ENCODE data around the gene DCST1. TPM values are rescaled to one million over a fixed set of nuclear protein-coding genes. Genes with fewer than 3 reads are reported as not detected.
A peak's percentile ranks its signal among the peaks of the same experiment; 100 is the strongest.

DCST1 gene
- total and polyA plus RNA-seq, 2 experiments from 2014 or later, result 0.27 TPM; not detected in 1

- Histone ChIP-seq H3K27ac (no peak overlapping the region), H3K36me3 (no peaks in the 10 kb centered on the region), H3K4me1 (ENCODE audit: low read depth) (peaks cover 10% of the 10 kb centered on the region), H3K4me3 (no peak overlapping the region), H3K27me3 (peaks cover 22% of the 10 kb centered on the region), H3K9me3 (ENCODE audit: low read depth) (no peaks in the 10 kb centered on the region)
- TF ChIP-seq, protein P1, sequence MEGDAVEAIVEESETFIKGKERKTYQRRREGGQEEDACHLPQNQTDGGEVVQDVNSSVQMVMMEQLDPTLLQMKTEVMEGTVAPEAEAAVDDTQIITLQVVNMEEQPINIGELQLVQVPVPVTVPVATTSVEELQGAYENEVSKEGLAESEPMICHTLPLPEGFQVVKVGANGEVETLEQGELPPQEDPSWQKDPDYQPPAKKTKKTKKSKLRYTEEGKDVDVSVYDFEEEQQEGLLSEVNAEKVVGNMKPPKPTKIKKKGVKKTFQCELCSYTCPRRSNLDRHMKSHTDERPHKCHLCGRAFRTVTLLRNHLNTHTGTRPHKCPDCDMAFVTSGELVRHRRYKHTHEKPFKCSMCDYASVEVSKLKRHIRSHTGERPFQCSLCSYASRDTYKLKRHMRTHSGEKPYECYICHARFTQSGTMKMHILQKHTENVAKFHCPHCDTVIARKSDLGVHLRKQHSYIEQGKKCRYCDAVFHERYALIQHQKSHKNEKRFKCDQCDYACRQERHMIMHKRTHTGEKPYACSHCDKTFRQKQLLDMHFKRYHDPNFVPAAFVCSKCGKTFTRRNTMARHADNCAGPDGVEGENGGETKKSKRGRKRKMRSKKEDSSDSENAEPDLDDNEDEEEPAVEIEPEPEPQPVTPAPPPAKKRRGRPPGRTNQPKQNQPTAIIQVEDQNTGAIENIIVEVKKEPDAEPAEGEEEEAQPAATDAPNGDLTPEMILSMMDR (IDR thresholded peaks at IDR 0.05; ENCODE audit: low read depth, low read length), result no peak
- DNase-seq (ENCODE audit: low read depth in 1 of 2, low spot score in 1 of 2), result peak in 1 of 2 donors; percentile 18
Measured at GRCh38 chr1:155077758-155078445, 44.3 kb downstream of the DCST1 start.

- H3K27ac ChIP-seq, result no peak within 1 kb of the TSS
- peak; percentile 61 to 84 for DNase-seq (ENCODE audit: low read depth in 1 of 2, low spot score in 1 of 2)
- no peaks in the 10 kb centered on the region for H3K9me3 ChIP-seq (ENCODE audit: low read depth)
- H3K36me3 ChIP-seq, result no peaks in the 10 kb centered on the region
- H3K4me1 ChIP-seq (ENCODE audit: low read depth), result peaks cover 10% of the 10 kb centered on the region
- TF ChIP-seq, protein P1 (IDR thresholded peaks at IDR 0.05; ENCODE audit: low read depth, low read length), result no peak
- peaks cover 26% of the 10 kb centered on the region for H3K27me3 ChIP-seq
- peak within 1 kb of the TSS; percentile 45 for H3K4me3 ChIP-seq
Measured at GRCh38 chr1:155078469-155079209, 45.0 kb downstream of the DCST1 start, which contains the start of gene EFNA3. TSS of gene EFNA3 (plus strand) at chr1:155078837. CDS start at chr1:155078942, 105 bp downstream.

DNA sequence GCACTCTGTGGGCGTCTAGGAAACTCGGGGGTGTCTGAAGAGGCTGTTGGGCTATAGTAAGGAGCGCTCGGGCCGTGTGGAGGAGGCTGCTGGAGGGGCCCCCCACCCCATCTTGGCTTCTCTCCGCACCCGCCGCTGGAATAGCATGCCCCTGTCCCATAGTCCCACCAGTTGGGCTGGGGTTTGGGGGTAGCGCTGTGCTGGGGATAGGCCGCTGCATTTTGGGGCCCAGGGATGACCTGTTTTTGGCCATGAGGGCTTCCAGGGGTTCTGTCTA is 45.5 kb downstream of the DCST1 start:
- Histone ChIP-seq H3K4me1 (ENCODE audit: low read depth) (peaks cover 10% of the 10 kb centered on the region), H3K36me3 (no peaks in the 10 kb centered on the region), H3K27me3 (peaks cover 26% of the 10 kb centered on the region), H3K27ac (no peak overlapping the region), H3K4me3 (peak overlapping the region; percentile 45), H3K9me3 (ENCODE audit: low read depth) (no peaks in the 10 kb centered on the region)
- no peak for DNase-seq (ENCODE audit: low read depth in 1 of 2, low spot score in 1 of 2)
- TF ChIP-seq, protein P1 (IDR thresholded peaks at IDR 0.05; ENCODE audit: low read depth, low read length), result no peak

- no peak overlapping the region for H3K27ac ChIP-seq
- H3K4me3 ChIP-seq, result peak overlapping the region; percentile 45
- peaks cover 26% of the 10 kb centered on the region for H3K27me3 ChIP-seq
- peak in 1 of 2 donors; percentile 59 for DNase-seq (ENCODE audit: low read depth in 1 of 2, low spot score in 1 of 2)
- TF ChIP-seq, protein P1 (IDR thresholded peaks at IDR 0.05; ENCODE audit: low read depth, low read length), result no peak
- H3K9me3 ChIP-seq (ENCODE audit: low read depth), result no peaks in the 10 kb centered on the region
- H3K4me1 ChIP-seq (ENCODE audit: low read depth), result peaks cover 10% of the 10 kb centered on the region
- H3K36me3 ChIP-seq, result no peaks in the 10 kb centered on the region
Measured at GRCh38 chr1:155079487-155080311, 46.1 kb downstream of the DCST1 start.
